HG03196 (cell line): ENCODE results near the gene CNIH3.
"Not testable (repeated sequence)": the region's sequence is repeated elsewhere in the genome, so short reads cannot be mapped to it uniquely, and the experiment has no call there.

Experiments
- ATAC-seq: cut with Tn5 transposase; IDR thresholded peaks from one replicate; pipeline ENCODE4 v1.9.1; 2021; ENCODE audit not compliant: unreplicated experiment

The CNIH3 gene

DNA sequence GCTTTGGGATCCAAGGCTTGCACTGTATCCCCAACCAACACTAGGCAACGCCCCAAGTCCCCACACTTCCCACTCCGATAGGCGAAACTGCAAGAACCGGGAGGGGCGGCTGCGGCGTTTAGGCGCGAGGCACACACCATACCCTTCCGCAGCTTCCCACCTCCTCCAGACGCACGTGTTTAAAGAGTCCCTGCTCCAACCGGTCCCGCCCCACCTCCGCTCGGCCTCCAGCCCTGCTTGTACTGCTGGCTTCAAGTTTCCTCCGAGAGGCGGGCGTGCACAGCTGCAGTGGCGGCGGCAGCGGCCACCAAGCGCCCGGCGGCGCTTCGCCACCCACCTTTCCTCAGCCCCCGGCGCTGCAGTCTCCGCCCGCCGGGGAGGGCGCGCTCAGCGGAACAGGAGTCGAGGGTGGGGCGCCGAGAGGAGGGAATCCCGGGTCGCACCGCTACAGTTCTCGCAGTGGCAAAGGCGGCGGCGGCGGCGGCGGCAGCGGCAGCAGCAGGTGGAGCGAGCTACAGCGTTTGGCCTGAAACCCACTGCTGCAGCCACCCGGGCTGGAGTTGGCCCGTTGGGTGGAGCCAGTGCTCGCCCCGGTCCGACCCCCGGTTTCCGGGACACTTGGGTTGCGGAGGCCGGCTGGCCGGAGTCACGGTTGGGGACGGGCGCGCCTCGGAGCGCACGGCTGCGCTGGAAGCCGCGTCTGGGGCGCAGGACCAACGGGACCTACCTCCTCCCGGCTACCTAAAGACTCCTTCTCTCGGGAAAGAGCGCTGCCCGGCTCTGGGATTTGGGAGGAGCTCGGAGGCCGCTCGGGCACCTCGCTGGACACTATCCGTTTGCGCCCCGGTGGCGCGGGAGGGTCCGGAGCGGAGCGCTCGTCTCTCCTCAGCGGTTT, at the start of gene CNIH3:
Gene CNIH3 (plus strand): TSS at position 457 of the 895 bp plus-strand sequence. CDS start 858 bp downstream, outside the sequence.
- ATAC-seq = no peak

DNA sequence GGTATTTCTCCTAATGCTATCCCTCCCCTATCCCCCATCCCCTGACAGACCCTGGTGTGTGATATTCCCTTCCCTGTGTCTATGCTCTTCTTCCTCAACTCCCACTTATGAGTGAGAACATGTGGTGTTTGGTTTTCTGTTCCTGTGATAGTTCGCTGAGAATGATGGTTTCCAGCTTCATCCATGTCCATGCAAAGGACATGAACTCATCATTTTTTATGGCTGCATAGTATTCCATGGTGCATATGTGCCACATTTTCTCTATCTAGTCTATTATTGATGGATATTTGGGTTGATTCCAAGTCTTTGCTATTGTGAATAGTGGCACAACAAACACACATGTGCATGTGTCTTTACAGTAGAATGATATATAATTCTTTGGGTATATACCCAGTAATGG, 49.6 kb upstream of the CNIH3 start:
- ATAC-seq = not testable (repeated sequence)

DNA sequence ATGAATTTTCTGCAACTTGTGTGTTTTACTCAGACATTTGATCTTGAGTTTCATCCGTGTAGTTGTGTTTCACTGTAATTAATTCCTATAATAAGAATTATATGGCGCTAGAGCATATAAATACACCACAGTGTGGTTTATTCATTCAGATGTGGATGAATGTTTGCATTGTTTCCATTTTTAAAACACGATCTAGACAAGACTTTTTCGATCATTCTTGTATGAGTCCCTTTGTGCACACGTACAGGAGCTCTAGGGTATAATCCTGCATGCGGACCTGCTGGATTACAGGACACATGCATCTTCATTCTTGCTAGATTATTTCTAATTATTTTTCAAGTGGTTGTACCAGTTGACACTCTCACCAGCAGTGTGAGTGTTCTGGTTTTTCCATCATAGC, 46.8 kb upstream of the CNIH3 start:
- ATAC-seq = no peak

- ATAC-seq = not testable (repeated sequence)
Measured at GRCh38 chr1:224571975-224572374, 44.1 kb upstream of the CNIH3 start.

GRCh38 chr1:224579526-224579925, 36.6 kb upstream of the CNIH3 start:
- ATAC-seq = no peak

- ATAC-seq = no peak
Measured at GRCh38 chr1:224580006-224580405, 36.1 kb upstream of the CNIH3 start.

- no peak for ATAC-seq
Measured at GRCh38 chr1:224582041-224582440, 34.1 kb upstream of the CNIH3 start.

GRCh38 chr1:224583774-224584173, 32.3 kb upstream of the CNIH3 start:
- ATAC-seq = no peak

DNA sequence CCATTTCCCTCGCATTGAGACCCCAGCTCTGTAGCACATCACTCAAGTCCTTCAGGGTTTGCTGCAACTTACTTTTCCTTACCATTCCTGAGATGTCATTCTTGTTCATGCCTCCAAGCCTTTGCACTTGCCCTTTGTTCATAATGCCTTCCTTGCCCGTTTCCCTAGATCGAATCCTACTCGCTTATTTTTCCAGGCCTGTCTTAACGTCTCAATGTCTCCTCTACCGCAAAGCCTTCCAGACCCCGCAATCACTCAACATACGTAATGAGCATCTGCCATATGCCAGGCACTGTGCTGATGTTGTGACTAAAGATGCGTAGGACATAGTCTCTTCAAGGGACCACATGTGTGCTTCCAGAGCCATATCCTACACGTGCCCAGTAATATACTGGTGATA, 31.1 kb upstream of the CNIH3 start:
- no peak for ATAC-seq

DNA sequence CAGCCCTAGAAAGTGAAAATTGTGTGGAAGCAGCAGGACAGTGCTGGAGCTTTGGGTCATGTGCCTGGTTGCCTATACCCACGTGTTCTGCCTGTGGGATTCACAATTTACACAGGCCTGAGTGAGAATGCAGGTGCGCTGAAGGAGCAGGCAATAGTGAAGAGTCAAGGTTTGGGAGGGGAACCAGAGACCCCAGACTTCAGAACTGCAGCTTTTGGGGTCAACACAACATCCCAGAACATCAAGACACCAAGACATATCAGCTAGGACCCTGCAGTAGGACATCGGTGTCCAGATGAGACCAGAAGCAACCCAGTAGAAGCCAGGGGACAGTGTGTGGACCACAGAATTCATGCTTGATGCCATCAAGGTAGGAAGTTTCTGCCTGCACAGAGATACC, 29.1 kb upstream of the CNIH3 start:
- ATAC-seq = no peak

- no peak for ATAC-seq
Measured at GRCh38 chr1:224588515-224588914, 27.6 kb upstream of the CNIH3 start.

- ATAC-seq = no peak
Measured at GRCh38 chr1:224589006-224589405, 27.1 kb upstream of the CNIH3 start.

DNA sequence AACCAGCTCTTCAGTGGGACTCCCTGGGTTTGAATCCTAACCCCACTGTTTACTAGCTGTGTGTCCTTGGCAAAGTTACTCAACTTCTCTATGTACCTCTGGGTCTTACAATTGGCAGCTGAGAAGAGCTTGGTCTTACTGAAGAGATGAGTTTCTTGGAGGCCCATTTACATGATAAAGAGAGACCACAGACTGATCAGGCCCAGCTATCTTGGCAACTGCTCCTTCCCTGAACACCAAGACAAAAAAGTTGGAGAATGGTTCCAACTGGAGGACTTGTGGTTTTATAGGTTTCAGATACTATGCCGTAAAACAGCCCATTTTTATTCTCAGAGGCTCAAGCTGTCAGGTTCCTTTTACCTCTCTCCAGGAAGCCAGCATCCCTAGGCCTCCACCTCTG, 24.8 kb upstream of the CNIH3 start:
- ATAC-seq = no peak

DNA sequence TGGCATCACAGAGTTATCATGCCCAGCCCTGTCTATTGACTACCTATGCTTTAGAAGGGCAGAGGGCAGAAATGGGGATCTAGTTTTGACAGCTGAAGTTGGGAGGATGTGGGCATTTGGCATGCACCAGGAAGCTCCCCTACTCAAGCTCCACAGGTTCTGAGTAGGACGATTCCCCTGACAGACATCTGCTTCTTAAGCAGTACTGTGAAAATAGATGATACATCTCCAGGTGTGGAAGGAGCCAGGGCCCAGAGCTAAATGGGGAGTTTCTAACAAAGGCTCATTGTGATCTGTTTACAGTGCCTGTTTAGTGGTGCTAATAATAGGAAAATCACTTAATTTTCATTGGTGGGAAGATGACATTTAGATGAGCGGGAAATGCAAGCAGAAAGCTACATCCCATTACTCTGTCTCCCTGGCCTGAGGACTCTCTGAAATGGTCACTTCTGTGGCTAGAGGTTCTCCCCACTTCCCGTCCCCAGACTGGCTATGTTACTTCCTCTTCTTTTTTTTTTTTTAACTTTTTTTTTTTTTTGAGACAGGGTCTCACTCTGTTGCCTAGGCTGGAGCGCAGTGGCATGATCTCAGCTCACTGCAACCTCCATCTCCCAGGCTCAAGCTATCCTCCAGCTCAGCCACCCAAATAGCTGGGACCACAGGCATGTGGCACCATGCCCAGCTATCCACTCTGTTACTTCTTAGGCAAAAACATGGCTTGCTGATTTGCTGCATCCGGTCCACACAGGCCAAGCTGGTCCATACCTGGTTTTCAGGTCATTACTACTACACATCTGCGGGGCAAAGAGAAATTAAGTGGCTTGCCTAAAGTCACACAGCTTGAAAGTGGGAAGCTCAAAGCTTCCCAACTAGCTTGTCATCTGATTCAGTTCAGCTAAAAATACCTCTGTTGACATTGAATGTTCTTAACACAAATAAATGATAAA, 23.2 kb upstream of the CNIH3 start:
- no peak for ATAC-seq

GRCh38 chr1:224594360-224594759, 21.8 kb upstream of the CNIH3 start:
- no peak for ATAC-seq

GRCh38 chr1:224594851-224595250, 21.3 kb upstream of the CNIH3 start:
- no peak for ATAC-seq

- ATAC-seq = no peak
Measured at GRCh38 chr1:224605482-224606181, 10.5 kb upstream of the CNIH3 start.

DNA sequence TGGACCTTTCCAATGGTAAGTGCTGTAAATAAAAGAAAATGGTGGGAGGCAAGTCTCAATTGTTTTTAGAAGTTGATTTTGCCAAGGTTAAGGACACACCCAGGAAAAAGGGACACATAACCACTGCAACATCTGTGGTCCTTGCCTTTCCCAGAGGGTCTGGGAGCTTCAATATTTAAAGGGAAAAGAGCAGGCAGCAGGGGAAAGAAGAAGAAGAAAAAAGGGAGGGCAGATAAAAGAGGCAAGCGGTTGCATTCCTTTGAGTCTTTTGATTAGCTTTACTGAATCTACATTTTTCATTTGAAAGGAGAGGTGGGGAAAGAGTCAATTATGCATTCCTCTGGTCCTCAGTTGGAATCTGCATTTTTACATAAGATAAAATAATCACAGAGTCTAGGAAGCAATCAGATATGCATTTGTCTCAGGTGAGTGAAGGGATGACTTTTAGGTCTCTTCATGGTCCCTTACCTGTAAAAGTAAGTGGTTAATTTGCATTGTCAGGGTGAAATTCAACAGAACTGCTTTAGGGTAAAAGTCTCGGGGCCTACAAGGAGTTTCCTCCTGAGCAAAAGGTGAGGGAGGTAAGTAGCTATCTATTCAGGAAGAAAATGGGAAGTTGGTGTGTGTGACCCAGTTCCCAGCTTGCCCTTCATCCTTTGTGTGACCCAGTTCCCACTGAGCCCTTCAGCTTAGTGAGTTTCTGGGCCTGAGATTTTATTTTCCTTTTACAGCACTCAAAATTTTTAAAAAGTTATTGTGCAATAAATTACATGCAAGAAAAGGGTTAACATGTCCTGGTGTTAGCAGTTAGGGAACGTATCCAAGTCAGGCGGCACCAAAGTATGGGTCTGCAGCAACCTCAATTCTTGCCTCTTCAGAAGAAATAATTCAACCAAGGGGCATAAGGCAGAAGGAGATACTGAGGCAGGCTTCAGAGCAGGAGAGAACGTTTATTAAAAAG, 8.6 kb upstream of the CNIH3 start:
- ATAC-seq = no peak

DNA sequence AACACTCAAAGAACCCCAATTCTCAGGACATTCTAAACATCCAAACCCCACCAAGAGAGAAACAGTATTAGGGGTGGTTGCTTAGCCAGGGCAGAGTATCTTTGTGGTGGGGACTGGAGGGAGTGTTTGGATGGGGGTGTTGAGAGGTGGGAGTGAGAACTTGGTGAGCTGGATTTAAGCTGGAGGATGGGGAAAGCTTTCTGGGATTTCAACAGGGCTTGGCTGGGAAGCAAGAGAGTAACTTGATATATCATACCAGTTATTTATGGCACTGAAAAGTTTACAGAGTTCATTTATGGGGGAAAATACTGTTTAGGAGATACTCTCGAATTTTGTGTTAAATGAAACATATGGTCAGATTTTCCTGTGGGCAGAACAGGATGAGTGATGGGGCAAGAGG, 6.8 kb upstream of the CNIH3 start:
- ATAC-seq = no peak

- ATAC-seq = no peak
Measured at GRCh38 chr1:224612246-224612645, 3.9 kb upstream of the CNIH3 start.
